Femur (tissue), 1 donor: Measurements from ENCODE around the gene FAM163A.
A peak's percentile ranks its signal among the peaks of the same experiment; 100 is the strongest.

ENCODE experiments used
- DNase-seq: peaks from one replicate; pipeline ENCODE4 v3.0.0-alpha.2; 2017

Gene FAM163A

DNA sequence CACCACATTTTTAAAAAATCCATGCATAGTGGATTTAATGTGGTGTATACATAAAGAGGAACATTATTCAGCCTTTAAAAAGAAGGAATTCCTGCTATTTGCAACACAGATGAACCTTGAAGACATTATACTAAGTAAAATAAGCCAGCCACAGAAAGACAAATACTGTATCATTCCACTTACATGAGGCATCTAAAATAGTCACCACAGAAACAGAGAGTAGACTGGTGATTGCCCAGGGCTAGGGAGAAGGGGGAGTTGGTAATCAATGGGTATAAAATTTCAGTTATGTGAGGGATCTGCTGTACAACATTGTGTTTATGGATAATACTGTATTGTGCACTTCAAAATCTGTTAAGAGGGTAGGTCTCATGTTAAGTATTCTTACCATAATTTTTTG lies 10.0 kb downstream of the FAM163A start:
- DNase-seq = no peak

DNA sequence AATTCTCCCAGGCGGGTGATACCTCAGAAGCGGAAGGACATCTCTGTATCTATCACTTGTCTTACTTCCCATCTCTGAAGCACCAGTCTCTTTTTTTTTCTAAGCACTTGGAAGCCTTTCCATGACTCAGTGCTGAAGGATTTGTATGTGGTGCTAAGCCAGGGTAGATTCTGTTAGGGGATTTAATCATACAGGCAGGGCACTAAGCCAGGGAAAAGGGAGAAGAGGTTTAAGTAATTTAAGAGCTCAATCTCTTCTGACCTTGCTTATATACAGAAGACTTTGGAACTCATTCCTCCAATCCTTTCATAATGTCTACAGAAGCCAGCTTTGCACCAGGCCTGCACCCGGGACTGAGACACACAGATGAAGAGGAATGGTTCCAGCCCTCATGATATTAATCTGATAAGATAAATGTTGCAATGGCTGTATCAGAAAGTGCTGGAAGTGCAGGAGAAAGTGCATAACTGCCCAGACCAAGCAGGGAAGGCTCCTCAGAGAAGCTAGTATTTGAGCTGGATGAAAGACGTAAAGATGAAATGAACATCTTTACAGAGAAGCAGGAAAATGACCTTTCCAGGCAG lies 11.0 kb downstream of the FAM163A start:
- DNase-seq = no peak

GRCh38 chr1:179757933-179758332 lies 14.8 kb downstream of the FAM163A start:
- peak; percentile 43 for DNase-seq

DNA sequence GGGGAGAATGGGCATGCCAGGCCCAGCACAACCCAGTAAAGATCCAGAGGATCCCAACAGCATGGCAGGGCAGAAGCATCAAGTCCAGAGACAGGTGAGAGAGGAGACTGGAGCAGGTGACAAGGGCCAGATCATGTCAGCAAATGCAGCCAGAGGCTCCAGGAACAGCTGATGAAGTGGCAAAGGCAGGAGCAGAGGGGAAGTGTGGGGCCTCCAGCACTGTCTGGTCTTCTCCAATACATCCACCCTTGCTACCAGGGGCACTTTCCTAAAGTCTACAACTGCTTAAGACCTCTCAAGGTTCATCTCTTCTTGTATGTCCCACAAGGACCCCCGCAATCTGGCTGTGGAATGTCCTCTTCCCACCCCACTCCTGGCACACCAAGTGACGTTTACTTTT lies 17.4 kb downstream of the FAM163A start:
- no peak for DNase-seq

DNA sequence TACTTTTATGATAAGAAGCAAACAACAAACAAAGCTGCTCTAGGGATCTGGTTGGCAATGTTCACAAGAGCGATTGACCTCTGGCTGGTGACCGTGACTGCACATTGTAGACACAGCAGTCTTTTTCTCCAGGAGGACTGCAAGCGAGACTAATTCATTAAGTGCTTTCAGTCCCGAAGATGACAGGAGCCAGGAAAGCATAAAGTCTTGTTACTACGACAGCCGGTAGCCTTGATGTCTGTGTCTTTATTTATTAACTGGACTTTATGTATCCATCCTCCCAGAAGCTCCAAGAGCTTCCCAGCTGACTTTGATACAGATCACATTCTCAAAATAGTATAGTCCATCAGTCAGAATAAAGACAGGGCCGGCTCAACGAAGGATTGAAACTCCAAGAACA lies 18.2 kb downstream of the FAM163A start:
- no peak for DNase-seq

GRCh38 chr1:179761846-179762640 lies 19.0 kb downstream of the FAM163A start:
- no peak for DNase-seq

GRCh38 chr1:179767177-179767581 lies 24.1 kb downstream of the FAM163A start:
- no peak for DNase-seq

DNA sequence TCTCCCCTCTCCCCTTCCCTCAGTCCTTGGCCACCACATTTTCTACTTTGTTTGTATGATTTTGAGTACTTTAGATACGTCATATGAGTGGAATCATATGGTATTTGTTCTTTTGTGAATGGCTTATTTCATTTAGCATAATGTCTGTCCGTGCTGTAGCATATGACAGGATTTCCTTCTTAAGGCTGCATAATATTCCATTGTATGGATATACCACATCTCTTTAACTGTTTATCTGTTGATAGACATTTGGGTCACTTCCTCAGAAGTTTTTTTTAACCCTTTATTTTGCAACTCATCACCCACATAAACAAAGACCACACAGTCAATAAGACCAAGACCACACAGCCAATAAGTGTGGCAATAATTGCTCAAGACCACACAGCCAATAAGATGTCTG lies 24.9 kb downstream of the FAM163A start:
- no peak for DNase-seq

- no peak for DNase-seq
These were observed 27.9 kb downstream of the FAM163A start for GRCh38 chr1:179770887-179771502.

- no peak for DNase-seq
These were observed 30.2 kb downstream of the FAM163A start for GRCh38 chr1:179773264-179773663.

DNA sequence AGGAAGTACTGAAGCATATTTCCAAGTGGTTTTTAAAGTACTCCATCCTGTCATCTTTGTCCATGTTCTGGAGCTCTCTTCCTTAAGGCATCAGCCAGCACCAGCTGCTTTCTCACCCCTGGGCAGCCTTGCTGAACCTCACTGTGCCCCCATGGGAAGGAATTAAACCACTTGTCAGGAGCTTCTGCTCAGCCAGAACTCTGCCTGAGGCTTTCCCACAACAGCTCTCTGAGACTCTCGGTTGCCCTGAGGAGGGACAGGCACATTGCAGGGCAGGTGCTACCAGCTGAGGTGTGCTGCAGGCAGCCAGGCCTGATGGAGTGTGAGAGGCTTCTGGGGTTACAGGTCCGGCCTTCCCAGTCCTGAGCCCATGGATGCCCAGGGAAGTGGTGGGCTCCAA lies 30.9 kb downstream of the FAM163A start:
- no peak for DNase-seq

GRCh38 chr1:179774566-179774965 lies 31.5 kb downstream of the FAM163A start:
- DNase-seq = no peak

DNA sequence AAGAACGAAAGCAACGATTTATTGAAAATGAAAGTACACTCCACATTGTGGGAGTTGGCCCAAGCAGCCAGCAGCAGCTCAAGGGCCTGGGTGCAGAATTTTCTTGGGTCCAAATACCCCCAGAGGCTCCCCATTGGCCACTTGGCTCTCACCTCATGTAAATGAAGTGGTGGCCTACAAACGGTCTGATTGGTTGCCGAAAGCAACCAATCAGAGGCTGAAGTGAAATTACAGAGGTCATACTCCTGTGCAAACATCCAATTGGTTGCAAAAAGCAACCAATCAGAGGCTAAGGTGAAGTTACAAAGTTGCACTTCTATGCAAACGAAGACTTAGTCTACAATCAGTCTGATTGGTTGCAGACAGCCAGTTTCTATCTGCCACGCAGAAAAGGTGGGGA lies 31.9 kb downstream of the FAM163A start:
- DNase-seq = no peak

- DNase-seq = no peak
These were observed 33.7 kb downstream of the FAM163A start for GRCh38 chr1:179776831-179777230.

DNA sequence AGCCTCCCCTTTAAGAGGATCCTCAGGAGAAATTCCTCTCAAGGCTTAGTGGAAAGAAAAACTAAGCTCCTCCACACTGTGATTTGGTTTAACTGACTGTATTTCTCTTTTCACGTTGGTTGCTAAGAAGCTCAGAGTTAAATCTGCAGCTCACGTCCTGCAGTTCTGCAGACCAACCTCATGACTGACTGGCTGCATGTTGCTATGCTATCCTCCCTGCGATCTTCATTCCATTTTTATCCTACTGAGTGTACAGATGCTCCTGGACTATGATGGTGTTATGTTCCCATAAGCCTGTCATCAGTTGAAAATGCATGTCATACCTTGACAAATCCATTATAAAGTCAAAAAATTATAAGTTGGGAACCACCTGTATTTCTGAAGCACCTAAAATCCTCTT lies 34.6 kb downstream of the FAM163A start:
- no peak for DNase-seq

GRCh38 chr1:179779645-179780272 lies 36.7 kb downstream of the FAM163A start:
- DNase-seq = no peak

DNA sequence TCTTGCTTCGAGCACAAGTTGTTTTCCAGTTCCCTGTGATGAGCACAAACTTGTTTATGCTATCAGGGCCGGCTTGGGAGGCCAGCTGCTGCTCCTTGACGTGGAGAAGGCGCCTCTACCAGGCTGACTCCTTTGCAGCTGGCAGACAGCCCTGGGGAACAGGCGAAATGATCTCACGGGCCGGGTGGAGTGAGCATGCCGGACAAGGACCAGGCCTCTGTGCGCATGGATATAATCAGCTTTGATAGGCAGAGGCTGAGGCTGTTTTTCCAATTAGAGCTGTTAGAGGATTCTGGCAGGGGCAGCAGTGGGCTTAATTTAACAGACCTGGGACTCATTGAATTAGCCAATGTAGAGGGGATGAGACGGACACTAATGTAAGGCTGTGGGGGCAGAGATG lies 38.9 kb downstream of the FAM163A start:
- DNase-seq = peak; percentile 25

DNA sequence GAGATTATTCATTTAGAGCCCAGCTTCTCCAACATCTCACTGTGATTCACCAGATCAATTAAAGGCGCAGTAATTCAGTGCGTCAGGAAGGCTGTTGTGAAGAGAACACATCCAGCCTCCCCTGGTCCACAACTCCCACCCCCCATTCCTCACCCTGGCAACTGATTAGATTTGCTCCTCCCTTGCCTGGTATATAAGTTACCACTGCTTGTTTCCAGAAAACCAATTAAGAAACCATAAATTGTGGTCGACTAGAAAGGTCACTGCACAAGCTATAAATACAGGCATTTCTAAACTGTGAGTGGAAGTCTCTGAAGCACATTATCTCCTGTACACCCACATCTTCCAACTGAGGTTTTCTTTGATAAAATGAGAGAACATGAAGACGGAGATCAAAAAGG lies 41.9 kb downstream of the FAM163A start:
- DNase-seq = no peak

GRCh38 chr1:179785728-179786127 lies 42.6 kb downstream of the FAM163A start:
- DNase-seq = no peak

- no peak for DNase-seq
These were observed 44.0 kb downstream of the FAM163A start for GRCh38 chr1:179786815-179787685.

GRCh38 chr1:179788259-179788658 lies 45.2 kb downstream of the FAM163A start:
- no peak for DNase-seq

- no peak for DNase-seq
These were observed 50.2 kb downstream of the FAM163A start for GRCh38 chr1:179793281-179793680.

DNA sequence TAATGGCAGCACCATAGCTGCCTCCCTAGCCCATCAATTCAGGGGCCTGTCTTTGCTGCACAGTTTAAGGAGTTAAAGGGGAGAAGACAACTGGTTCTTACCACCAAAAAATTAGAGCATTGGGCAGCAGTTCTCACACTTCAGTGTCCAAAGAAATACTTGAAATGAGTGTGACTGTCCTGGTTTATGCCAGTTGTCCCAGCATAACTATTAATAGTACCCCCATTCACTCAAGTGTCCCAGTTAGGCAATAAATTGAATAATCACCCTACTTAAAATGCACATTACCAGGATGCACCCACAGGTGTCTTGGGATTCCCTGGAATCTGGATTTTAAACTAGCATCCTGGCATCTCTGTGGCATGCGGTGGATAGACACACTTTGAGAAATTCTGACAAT lies 51.1 kb downstream of the FAM163A start:
- no peak for DNase-seq
